NCI-H345 treated with DMSO at 0.1 percent for 48 hours (cell line): ENCODE data around the gene MIA2.
"Not testable (repeated sequence)": the region's sequence is repeated elsewhere in the genome, so short reads cannot be mapped to it uniquely, and the experiment has no call there.

ENCODE experiments used
- DNase-seq: peaks from one replicate; lab custom pipeline; 2025; ENCODE audit not compliant: unreplicated experiment; lab: John Stamatoyannopoulos, UW

The MIA2 gene

GRCh38 chr14:39233680-39234326, at the start of gene MIA2:
Gene MIA2 (plus strand): TSS chr14:39233915. CDS start chr14:39234115, 200 bp downstream.
- DNase-seq = no peak

GRCh38 chr14:39184628-39185255, 49.0 kb upstream of the MIA2 start:
- DNase-seq = no peak

- no peak for DNase-seq
Measured at GRCh38 chr14:39185256-39186049, 48.3 kb upstream of the MIA2 start.

DNA sequence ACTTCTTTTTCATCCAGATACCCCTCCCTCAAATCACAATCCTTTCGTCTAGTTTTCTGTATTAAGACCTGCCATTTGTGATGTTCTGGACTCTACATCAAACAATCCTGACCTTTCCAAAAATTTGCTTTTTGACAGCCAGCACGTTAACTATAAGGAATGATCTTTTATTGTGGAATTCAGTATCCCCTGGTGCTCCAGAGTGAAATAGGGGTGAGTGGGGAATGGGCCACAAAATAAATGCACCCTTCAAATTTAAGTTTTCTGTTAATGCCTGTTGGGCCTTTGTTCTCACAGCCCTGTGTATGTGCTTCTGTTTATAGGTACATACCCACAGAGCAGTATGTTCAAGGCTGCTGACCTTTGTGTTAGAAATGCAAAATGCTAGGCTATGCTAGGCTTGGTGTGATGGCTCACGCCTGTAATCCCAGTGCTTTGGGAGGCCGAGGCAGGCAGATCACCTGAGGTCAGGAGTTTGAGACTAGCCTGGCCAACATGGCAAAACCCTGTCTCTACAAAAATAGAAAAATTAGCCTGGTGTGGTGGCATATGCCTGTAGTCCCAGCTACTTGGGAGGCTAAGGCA, 46.7 kb upstream of the MIA2 start:
- no peak for DNase-seq

DNA sequence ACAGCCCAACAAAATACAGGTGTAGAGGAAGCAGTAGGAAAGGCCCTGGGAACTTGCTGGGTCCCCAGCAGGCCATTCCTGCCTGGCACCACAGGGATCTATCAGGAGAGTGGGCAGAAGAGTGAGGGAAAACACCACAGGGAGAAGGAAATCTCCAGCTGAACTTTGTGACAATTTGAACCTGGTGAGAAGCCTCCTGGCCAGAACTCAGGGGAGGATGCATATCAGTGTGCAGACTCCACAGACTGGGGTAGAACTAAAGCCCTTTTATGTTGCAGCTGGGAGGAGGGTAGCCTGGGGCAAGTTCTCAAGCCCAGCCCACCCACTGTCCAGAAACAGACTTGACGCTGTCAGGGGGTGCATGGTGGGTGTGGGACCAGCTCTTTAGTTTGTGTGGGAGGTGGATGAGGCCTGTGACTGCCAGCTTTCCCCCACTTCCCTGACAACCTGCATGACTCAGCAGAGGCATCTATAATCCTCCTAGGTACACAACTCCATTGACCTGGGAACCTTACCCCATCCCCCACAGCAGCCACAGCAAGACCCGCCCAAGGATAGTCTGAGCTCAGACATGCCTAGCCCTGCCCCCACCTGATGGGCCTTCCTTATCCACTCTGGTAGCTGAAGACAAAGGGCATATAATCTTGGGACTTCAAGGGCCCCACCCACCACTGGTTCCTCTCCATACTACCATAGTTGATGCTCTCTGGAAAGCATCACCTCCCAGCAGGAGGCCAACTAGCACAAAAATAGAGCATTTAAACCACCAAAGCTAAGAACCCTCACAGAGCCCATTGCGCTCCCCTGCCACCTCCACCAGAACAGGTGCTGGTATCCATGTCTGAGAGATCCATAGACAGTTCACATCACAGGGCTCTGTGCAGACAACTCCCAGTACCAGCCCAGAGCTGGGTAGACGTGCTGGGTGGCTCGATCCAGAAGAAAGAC, 29.8 kb upstream of the MIA2 start:
- DNase-seq = no peak

GRCh38 chr14:39207430-39207829, 26.3 kb upstream of the MIA2 start:
- DNase-seq = not testable (repeated sequence)

GRCh38 chr14:39211109-39211741, 22.5 kb upstream of the MIA2 start:
- DNase-seq = no peak

GRCh38 chr14:39212034-39212433, 21.7 kb upstream of the MIA2 start:
- DNase-seq = no peak

- DNase-seq = no peak
Measured at GRCh38 chr14:39212693-39213092, 21.0 kb upstream of the MIA2 start.

- no peak for DNase-seq
Measured at GRCh38 chr14:39217214-39217879, 16.4 kb upstream of the MIA2 start.

DNA sequence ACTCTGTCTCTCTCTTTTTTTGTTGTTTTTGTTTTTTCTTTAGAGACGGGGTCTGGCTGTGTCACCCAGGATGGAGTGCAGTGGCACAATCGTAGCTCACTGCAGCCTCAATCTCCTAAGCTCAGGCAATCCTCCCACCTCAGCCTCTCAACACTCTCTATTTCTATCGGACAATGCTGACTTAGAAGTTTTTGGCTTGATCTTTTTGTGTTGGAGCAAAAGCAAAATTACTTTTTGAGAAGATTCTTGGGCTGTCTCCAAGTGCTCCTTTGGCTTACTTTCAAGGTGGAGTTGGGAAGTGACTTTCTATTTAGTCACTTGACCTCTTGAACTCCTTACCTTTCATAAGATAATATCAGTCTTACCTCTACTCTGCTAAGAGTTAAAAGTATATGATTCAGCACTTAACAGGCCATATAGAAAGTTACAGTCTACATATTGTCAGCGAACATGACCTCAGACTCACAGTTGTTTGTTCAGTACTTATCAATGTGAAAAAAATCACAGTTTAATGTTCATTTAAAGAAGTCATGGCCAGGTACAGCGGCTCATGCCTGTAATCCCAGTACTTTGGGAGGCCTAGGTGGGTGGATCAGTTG, 15.4 kb upstream of the MIA2 start:
- DNase-seq = no peak

DNA sequence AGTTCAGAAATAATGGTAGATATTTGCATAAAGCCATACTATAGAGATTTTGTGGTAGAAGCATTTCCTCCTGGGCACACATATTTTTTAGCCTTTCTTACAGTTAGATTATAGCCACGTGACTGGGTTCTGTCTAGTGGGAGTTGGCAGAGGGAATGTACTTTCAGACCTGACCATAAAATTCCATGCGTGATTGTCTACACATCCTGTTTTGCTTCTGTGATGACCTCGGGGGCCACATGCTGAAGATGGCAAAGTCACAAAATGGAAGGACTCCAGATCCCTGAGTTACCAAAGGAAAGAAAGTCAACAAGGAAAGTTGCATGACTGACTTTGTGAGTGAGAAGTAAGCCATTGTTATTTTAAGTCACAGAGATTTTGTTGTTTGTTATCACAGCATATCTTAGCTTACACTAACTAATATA, 14.6 kb upstream of the MIA2 start:
- DNase-seq = no peak

GRCh38 chr14:39220473-39220872, 13.2 kb upstream of the MIA2 start:
- DNase-seq = not testable (repeated sequence)

GRCh38 chr14:39228044-39228443, 5.7 kb upstream of the MIA2 start:
- no peak for DNase-seq

- DNase-seq = no peak
Measured at GRCh38 chr14:39228509-39229221, 5.0 kb upstream of the MIA2 start.

- no peak for DNase-seq
Measured at GRCh38 chr14:39229222-39229543, 4.5 kb upstream of the MIA2 start.

- DNase-seq = no peak
Measured at GRCh38 chr14:39229601-39230110, 4.1 kb upstream of the MIA2 start.

GRCh38 chr14:39230416-39231035, 3.2 kb upstream of the MIA2 start:
- no peak for DNase-seq
